Kidney (tissue), 14 donors: Measurements from ENCODE around the gene LTA4H. TPM values are rescaled to one million over a fixed set of nuclear protein-coding genes. Genes with fewer than 3 reads are reported as not detected.

Experiments
- DNase-seq, 5 donors: peaks; one replicate each; pipeline ENCODE4 v3.0.0-alpha.2; 2013 to 2020
- FAIRE-seq: peaks from 2 replicates; lab custom pipeline; 2012; peaks lifted over from hg19 to GRCh38; lab: Jason Lieb, UNC
- H3K27ac ChIP-seq, 2 donors: one replicate each; pipeline ENCODE4 v1.7.0; 2013; ENCODE audit warnings: low read depth in 2 of 2, low read length in 2 of 2, inconsistent platforms in 1 of 2
- H3K27me3 ChIP-seq: one replicate; pipeline ENCODE4 v1.7.1; 2013; ENCODE audit warnings: low read length, inconsistent platforms; ENCODE audit not compliant: control insufficient read depth, insufficient read depth
- H3K36me3 ChIP-seq, 3 donors: one replicate each; pipeline versions ENCODE4 v1.7.0 to v1.7.1; 2013; ENCODE audit warnings: low read length in 3 of 3, control low read depth in 1 of 3, inconsistent platforms in 1 of 3; ENCODE audit not compliant: insufficient read depth in 3 of 3, control insufficient read depth in 2 of 3
- H3K4me1 ChIP-seq, 3 donors: one replicate each; pipeline versions ENCODE4 v1.7.0 to v1.7.1; 2013; ENCODE audit warnings: low read length in 3 of 3, inconsistent platforms in 1 of 3, low read depth in 1 of 3; ENCODE audit not compliant: control insufficient read depth in 2 of 3, insufficient read depth in 2 of 3
- H3K4me3 ChIP-seq, 3 donors: one replicate each; pipeline versions ENCODE4 v1.7.0 to v1.8.1; 2013; ENCODE audit warnings: low read length in 3 of 3, control low read depth in 1 of 3, inconsistent platforms in 1 of 3
- H3K9ac ChIP-seq, 3 donors: one replicate each; pipeline versions ENCODE4 v1.7.0 to v1.7.1; 2013; ENCODE audit warnings: low read length in 3 of 3, control low read depth in 1 of 3, inconsistent platforms in 1 of 3
- H3K9me3 ChIP-seq, 3 donors: one replicate each; pipeline versions ENCODE4 v1.7.0 to v1.7.1; 2013; ENCODE audit warnings: low read length in 3 of 3, control low read depth in 1 of 3, inconsistent platforms in 1 of 3; ENCODE audit not compliant: control insufficient read depth in 2 of 3, insufficient read depth in 1 of 3
- intact Hi-C: fragments of 100-400 bp; cut with DNase I; formaldehyde crosslinking; loops from one replicate; pipeline ENCODE4 v1.11.1; 2022
- polyA plus RNA-seq: library from polyadenylated mRNA; stranded (reverse); fragments of 350-450 nt; fragmentation: Illumina TruSeq; extraction: RNeasy Lipid Tissue Mini Kit (QIAGEN cat#74804); gene quantifications from one replicate; pipeline ENCODE4 v1.2.3, GENCODE V29; 2014; ENCODE audit warnings: low read depth, low replicate concordance; ENCODE audit not compliant: insufficient read depth
- total RNA-seq: library from RNA; stranded (reverse); fragmentation: NEBNext Ultra II Directional; extraction: Animal tissue kit (Norgen Biotek cat#: 25700); gene quantifications from one replicate; pipeline ENCODE4 v1.2.1, GENCODE V29; 2021
- TF ChIP-seq, protein P1 (sequence below): IDR thresholded peaks from 3 replicates; pipeline ENCODE4 v1.5.1; 2012; ENCODE audit warnings: mild to moderate bottlenecking, moderate library complexity, borderline replicate concordance; ENCODE audit not compliant: insufficient read depth; ENCODE audit errors: extremely low read depth
- donor health status: control.
- donor health status: control.
- donor health status: control.
- donor health status: control.
- donor health status: control.
- donor health status: DM: yes; HTN: yes; CAD: no.
- donor health status: Normal renal cell carcinoma (clear cell type).

Gene LTA4H
- total and polyA plus RNA-seq, 2 donors from 2014 or later: 56.5 to 57.4 TPM

- Histone ChIP-seq H3K9ac (no peak overlapping the region), H3K4me1 (no peaks in the 10 kb centered on the region), H3K27me3 (no peaks in the 10 kb centered on the region), H3K4me3 (no peak overlapping the region), H3K9me3 (no peaks in the 10 kb centered on the region), H3K36me3 (peaks cover 3 to 30% (median 17%) of the 10 kb centered on the region in 3 donors), H3K27ac (no peak overlapping the region)
- TF ChIP-seq, protein P1, sequence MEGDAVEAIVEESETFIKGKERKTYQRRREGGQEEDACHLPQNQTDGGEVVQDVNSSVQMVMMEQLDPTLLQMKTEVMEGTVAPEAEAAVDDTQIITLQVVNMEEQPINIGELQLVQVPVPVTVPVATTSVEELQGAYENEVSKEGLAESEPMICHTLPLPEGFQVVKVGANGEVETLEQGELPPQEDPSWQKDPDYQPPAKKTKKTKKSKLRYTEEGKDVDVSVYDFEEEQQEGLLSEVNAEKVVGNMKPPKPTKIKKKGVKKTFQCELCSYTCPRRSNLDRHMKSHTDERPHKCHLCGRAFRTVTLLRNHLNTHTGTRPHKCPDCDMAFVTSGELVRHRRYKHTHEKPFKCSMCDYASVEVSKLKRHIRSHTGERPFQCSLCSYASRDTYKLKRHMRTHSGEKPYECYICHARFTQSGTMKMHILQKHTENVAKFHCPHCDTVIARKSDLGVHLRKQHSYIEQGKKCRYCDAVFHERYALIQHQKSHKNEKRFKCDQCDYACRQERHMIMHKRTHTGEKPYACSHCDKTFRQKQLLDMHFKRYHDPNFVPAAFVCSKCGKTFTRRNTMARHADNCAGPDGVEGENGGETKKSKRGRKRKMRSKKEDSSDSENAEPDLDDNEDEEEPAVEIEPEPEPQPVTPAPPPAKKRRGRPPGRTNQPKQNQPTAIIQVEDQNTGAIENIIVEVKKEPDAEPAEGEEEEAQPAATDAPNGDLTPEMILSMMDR: no peak
- DNase-seq (no peak), FAIRE-seq (no peak)
- intact Hi-C loops: no loop called here
Observed at GRCh38 chr12:96020314-96021003, 14.9 kb downstream of the LTA4H start.

GRCh38 chr12:96015672-96016071, 19.7 kb downstream of the LTA4H start:
- Histone ChIP-seq H3K27ac (no peak overlapping the region), H3K9ac (no peak overlapping the region), H3K4me3 (no peak overlapping the region), H3K9me3 (no peaks in the 10 kb centered on the region), H3K27me3 (no peaks in the 10 kb centered on the region), H3K4me1 (no peaks in the 10 kb centered on the region), H3K36me3 (peaks cover 9 to 27% (median 14%) of the 10 kb centered on the region in 3 donors)
- TF ChIP-seq, protein P1: peak; percentile 35
- DNase-seq: peak in 4 of 5 donors; percentile 16 to 59 (median 44)
- intact Hi-C loops: no loop called here
- no peak for FAIRE-seq

DNA sequence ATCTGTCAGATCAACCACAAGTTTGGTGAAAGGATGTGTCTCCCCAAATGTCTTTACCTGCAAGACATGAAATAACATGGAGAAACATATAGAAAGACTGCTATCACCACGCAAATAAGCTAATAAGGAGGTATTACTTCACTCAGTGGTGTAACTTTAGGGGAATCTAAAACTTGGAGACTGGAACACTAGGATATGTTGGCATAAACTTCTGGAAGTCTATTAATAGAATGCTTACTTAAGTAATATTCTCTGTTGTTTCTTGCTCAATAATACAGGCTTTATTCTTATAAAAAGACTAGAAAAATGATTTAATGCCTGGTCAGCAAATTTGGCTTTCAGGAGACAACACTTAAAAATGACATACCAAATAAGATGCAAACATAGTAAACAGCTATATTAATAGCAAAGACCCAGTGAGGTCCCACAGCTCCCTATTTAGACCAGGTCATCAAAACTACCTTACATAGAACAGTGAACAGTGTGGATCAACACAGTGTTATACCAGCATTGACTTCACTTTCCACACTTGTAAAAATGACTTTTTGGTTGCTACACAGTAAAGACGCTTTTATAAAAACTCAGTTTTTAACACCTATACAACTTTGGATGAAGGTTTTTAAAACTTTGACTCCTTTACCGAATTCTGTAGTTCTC, 20.3 kb downstream of the LTA4H start:
- no peak overlapping the region for H3K4me3 ChIP-seq
- TF ChIP-seq, protein P1: no peak
- intact Hi-C loops: no loop called here
- no peak overlapping the region for H3K9ac ChIP-seq
- H3K27me3 ChIP-seq: no peaks in the 10 kb centered on the region
- H3K4me1 ChIP-seq: no peaks in the 10 kb centered on the region
- H3K9me3 ChIP-seq: no peaks in the 10 kb centered on the region
- H3K27ac ChIP-seq: no peak overlapping the region
- DNase-seq (no peak), FAIRE-seq (no peak)
- H3K36me3 ChIP-seq: peaks cover 9 to 33% (median 17%) of the 10 kb centered on the region in 3 donors
